Measurements from ENCODE around the gene CARD19. TPM values are rescaled to one million over a fixed set of nuclear protein-coding genes. Genes with fewer than 3 reads are reported as not detected.
A peak's percentile ranks its signal among the peaks of the same experiment; 100 is the strongest.

Gene CARD19
- total RNA-seq, 3 donors from 2014 or later = 59.0 to 79.3 (median 62.1) TPM

DNA sequence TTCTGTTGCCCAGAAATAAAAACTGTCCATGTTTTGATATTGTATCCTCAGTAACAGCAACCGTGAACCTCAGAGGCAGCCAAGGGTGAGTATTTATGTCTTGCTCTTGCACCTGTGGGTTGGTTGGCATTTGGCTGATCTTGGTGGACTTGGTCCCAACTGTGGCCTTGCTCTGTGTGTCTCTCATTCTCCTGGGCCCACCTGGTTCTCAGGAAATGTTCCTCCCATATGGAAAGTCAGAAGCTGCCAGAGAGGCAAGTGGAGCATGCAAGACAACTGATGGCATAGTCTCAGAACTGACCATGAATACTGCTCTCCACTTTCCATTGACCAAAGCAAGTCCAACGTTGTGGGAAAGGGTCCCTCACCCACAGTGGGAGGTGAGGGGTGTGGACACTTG lies 51.6 kb downstream of the CARD19 start:
- intact Hi-C loops (cut with DNase I; ENCODE audit: low total_unique reads) = no loop called here
- no peaks in the 10 kb centered on the region for H3K9me3 ChIP-seq
- H3K27ac ChIP-seq = no peak overlapping the region
- no peaks in the 10 kb centered on the region for H3K36me3 ChIP-seq
- DNase-seq (ENCODE audit: low spot score in 2 of 2) = no peak
- TF ChIP-seq POLR2A (IDR thresholded peaks at IDR 0.05) (no peak), POLR2AphosphoS5 (IDR thresholded peaks at IDR 0.05) (no peak)
- TF ChIP-seq, protein P1, sequence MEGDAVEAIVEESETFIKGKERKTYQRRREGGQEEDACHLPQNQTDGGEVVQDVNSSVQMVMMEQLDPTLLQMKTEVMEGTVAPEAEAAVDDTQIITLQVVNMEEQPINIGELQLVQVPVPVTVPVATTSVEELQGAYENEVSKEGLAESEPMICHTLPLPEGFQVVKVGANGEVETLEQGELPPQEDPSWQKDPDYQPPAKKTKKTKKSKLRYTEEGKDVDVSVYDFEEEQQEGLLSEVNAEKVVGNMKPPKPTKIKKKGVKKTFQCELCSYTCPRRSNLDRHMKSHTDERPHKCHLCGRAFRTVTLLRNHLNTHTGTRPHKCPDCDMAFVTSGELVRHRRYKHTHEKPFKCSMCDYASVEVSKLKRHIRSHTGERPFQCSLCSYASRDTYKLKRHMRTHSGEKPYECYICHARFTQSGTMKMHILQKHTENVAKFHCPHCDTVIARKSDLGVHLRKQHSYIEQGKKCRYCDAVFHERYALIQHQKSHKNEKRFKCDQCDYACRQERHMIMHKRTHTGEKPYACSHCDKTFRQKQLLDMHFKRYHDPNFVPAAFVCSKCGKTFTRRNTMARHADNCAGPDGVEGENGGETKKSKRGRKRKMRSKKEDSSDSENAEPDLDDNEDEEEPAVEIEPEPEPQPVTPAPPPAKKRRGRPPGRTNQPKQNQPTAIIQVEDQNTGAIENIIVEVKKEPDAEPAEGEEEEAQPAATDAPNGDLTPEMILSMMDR (IDR thresholded peaks at IDR 0.05) = no peak
- H3K4me3 ChIP-seq = no peak overlapping the region
- no peaks in the 10 kb centered on the region for H3K4me1 ChIP-seq
- no peaks in the 10 kb centered on the region for H3K27me3 ChIP-seq

DNA sequence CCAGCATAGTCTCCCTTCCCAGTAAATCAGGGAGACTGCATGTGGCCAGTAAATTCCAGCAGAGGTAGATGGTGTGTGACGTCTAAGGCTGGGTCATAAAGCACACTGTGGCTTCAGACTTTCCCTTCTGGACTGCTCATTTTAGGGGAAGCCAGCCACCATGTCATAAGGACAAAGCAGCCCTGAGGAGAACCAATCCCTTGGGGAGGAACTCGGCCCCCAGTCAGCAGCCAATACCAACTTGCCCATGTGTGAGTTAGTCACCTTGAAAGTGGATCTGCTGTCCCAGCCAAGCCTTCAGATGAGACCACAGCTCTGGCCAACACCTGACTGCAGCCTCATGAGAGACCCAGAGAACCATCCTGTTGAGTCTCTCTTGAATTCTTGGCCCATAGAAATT lies 52.7 kb downstream of the CARD19 start:
- H3K4me3 ChIP-seq = no peak overlapping the region
- no peaks in the 10 kb centered on the region for H3K9me3 ChIP-seq
- H3K36me3 ChIP-seq = no peaks in the 10 kb centered on the region
- no peak overlapping the region for H3K27ac ChIP-seq
- no peak for DNase-seq (ENCODE audit: low spot score in 2 of 2)
- intact Hi-C loops (cut with DNase I; ENCODE audit: low total_unique reads) = no loop called here
- TF ChIP-seq, protein P1 (IDR thresholded peaks at IDR 0.05) = no peak
- no peak for TF ChIP-seq POLR2AphosphoS5 (IDR thresholded peaks at IDR 0.05)
- no peak for TF ChIP-seq POLR2A (IDR thresholded peaks at IDR 0.05)
- no peaks in the 10 kb centered on the region for H3K4me1 ChIP-seq
- H3K27me3 ChIP-seq = no peaks in the 10 kb centered on the region

DNA sequence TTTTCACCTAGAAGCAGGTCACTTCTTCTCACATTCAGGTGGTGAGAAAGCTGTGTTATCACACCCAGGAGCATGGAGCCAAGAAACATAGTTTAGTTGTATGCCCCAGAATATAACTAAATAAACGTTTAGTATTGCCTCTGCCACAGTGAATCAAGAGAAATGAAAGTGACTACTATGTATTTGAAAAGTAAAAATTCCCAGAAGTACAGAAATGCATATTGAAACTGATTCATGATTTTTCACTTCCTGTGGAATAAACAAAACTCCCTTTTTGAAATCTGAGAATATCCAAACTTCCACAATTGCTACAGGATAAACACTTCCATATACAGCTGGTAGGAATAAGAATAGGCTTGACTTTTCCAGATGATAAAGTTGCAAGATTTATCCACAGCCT lies 53.3 kb downstream of the CARD19 start:
- Histone ChIP-seq H3K36me3 (no peaks in the 10 kb centered on the region), H3K4me3 (no peak overlapping the region), H3K27me3 (no peaks in the 10 kb centered on the region), H3K4me1 (no peaks in the 10 kb centered on the region), H3K9me3 (no peaks in the 10 kb centered on the region), H3K27ac (no peak overlapping the region)
- TF ChIP-seq POLR2A (IDR thresholded peaks at IDR 0.05) (no peak), POLR2AphosphoS5 (IDR thresholded peaks at IDR 0.05) (no peak)
- TF ChIP-seq, protein P1 (IDR thresholded peaks at IDR 0.05) = no peak
- no peak for DNase-seq (ENCODE audit: low spot score in 2 of 2)
- intact Hi-C loops (cut with DNase I; ENCODE audit: low total_unique reads) = no loop called here

DNA sequence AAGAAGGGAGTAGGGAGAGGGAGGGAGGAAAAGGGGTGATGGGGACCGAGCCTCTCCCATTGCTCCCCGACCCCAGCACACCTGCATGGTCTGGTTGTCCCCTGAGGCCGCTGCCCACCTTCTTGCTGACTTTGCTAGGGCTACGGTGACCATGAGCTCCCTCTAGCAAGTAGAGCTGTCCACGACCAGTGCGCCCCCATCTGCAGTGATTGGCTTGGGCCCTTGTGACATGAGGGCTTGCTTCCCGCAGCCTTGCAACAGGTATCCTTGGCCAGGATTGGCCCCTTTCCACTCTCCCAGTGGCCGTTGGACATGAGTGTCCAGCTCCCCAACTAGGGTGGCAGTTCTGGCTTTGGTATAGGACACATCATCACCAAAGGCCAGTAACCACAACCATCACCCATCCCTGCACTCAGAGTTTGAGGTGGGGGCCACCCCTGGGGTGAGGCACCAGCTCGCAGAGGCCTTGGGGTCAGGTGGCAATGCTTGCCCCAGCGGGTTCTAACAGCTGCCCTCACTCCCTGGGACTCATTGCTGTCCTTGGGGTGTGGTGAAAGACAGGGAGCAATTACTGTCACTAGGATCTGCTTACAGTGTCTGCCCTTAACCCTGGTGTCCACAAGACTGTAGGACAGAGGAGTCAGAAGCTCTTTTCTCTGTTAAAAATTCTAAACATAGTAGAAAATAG lies 55.2 kb downstream of the CARD19 start:
- intact Hi-C loops (cut with DNase I; ENCODE audit: low total_unique reads) = no loop called here
- H3K27me3 ChIP-seq = no peaks in the 10 kb centered on the region
- no peak overlapping the region for H3K27ac ChIP-seq
- no peak for DNase-seq (ENCODE audit: low spot score in 2 of 2)
- no peaks in the 10 kb centered on the region for H3K4me1 ChIP-seq
- no peak for TF ChIP-seq POLR2AphosphoS5 (IDR thresholded peaks at IDR 0.05)
- no peak for TF ChIP-seq POLR2A (IDR thresholded peaks at IDR 0.05)
- TF ChIP-seq, protein P1 (IDR thresholded peaks at IDR 0.05) = no peak
- no peaks in the 10 kb centered on the region for H3K9me3 ChIP-seq
- no peak overlapping the region for H3K4me3 ChIP-seq
- H3K36me3 ChIP-seq = no peaks in the 10 kb centered on the region

DNA sequence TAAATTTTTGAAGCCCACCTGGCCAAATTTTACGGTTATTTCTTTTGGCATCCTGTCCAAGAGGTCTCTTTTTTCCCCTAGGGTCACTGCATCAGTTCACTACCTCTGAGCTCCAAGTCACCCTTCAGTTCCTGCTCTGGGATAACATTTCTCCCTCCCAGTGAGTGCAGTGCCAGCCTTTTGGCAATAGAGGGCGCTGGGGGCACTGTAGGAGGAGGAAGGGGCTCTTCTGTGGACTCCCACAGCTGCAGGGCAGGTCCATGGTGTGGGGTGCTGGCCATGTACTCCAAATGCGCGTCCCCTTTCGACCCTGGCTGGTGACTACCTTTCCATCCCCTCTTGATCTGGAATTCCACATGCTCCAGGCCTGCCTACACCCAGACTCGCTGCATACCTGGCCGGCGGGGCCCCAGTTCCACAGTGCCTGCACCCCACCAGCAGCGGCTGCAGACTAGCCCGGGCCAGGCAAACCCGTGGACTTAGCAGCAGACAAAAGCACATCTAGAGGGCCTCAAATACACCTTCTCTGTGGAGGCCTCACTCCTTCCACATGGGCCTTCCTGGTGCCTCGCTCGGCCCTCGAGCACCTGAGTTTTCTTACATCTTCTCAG lies 58.4 kb downstream of the CARD19 start:
- no peaks in the 10 kb centered on the region for H3K4me1 ChIP-seq
- H3K36me3 ChIP-seq = no peaks in the 10 kb centered on the region
- H3K27ac ChIP-seq = no peak overlapping the region
- H3K4me3 ChIP-seq = no peak overlapping the region
- TF ChIP-seq, protein P1 (IDR thresholded peaks at IDR 0.05) = peak in 1 of 3 donors; percentile 12
- TF ChIP-seq POLR2AphosphoS5 (IDR thresholded peaks at IDR 0.05) (no peak), POLR2A (IDR thresholded peaks at IDR 0.05) (no peak)
- H3K27me3 ChIP-seq = no peaks in the 10 kb centered on the region
- no peak for DNase-seq (ENCODE audit: low spot score in 2 of 2)
- intact Hi-C loops (cut with DNase I; ENCODE audit: low total_unique reads) = no loop called here
- no peaks in the 10 kb centered on the region for H3K9me3 ChIP-seq

Data from breast epithelium (tissue), 4 donors.